ENCODE measurements around the gene SPTBN5. TPM values are rescaled to one million over a fixed set of nuclear protein-coding genes. Genes with fewer than 3 reads are reported as not detected.

The SPTBN5 gene
- total and polyA plus RNA-seq, 10 of the 15 experiments (the other 5 are each of a cell fraction or from before 2014, with no cell fraction given), result under 0.01 to 0.18 (median 0.04) TPM; not detected in 4

- no peaks in the 10 kb centered on the region; a peak in 1 of 4 replicates for H3K27me3 ChIP-seq (replicated peaks in 1 of 2; ENCODE audit: control insufficient read depth in 2 of 2, insufficient read depth in 2 of 2, low read length in 1 of 2)
- H3K4me2 ChIP-seq (ENCODE audit: control insufficient read depth, insufficient read depth), result no peak overlapping the region
- no peaks in the 10 kb centered on the region for H3K4me1 ChIP-seq (ENCODE audit: control insufficient read depth, insufficient read depth, low read length)
- no peak overlapping the region for H3K27ac ChIP-seq (ENCODE audit: control insufficient read depth, insufficient read depth)
- BruUV-seq (replicated peaks), result no TSS peak
- SMC1A ChIA-PET (ENCODE audit: uncharacterized antibody, unreplicated experiment), result no interaction called here
- WGBS (ENCODE audit: insufficient coverage, insufficient replicate concordance, low lambda C conversion rate, missing lambda C conversion rate), result 49% methylated on average over 30 of the region's 30 CpGs
- no peak overlapping the region for H3K4me3 ChIP-seq
- CTCF ChIA-PET, result interaction anchor here (0.8 kb wide), 1 partner anchor 49 kb away, joined by 3 read pairs; no protein-coding TSS in a partner anchor
- H4K20me1 ChIP-seq (ENCODE audit: control insufficient read depth, insufficient read depth), result no peaks in the 10 kb centered on the region
- no peak for DNase-seq (ENCODE audit: low read depth, low spot score)
- no peaks in the 10 kb centered on the region for H3K79me2 ChIP-seq (ENCODE audit: control insufficient read depth, insufficient read depth, low read length)
- TF ChIP-seq SREBF2 (IDR thresholded peaks at IDR 0.05; ENCODE audit: low read length) (no peak), RAD51 (IDR thresholded peaks at IDR 0.05) (no peak), SKIL (IDR thresholded peaks at IDR 0.05; ENCODE audit: low read depth, poor library complexity, severe bottlenecking) (no peak), IRF4 (IDR thresholded peaks at IDR 0.05; ENCODE audit: low read depth, low read length) (no peak), HCFC1 (IDR thresholded peaks at IDR 0.05; ENCODE audit: low read length) (no peak), EED (IDR thresholded peaks at IDR 0.05; ENCODE audit: low read depth) (no peak)
- intact Hi-C loops (cut with micrococcal nuclease; ENCODE audit: unreplicated experiment) (no loop called here), in situ Hi-C loops (cut with MboI) (no loop called here)
- RAD21 ChIA-PET (ENCODE audit: unreplicated experiment), result no interaction called here
- no peaks in the 10 kb centered on the region for H3K9me3 ChIP-seq (replicated peaks; ENCODE audit: control insufficient read depth, insufficient read depth, low read length)
- no peak overlapping the region for H3K9ac ChIP-seq (ENCODE audit: control insufficient read depth, insufficient read depth, low read length)
- no peak for ATAC-seq
- FAIRE-seq, result no peak
- POLR2A ChIA-PET, result no interaction called here
- no peaks in the 10 kb centered on the region for H3K36me3 ChIP-seq (ENCODE audit: control insufficient read depth in 2 of 2, insufficient read depth in 2 of 2, low read length in 1 of 2)
- H2AFZ ChIP-seq (ENCODE audit: control insufficient read depth, low read depth, low read length), result no peak overlapping the region
Observed at GRCh38 chr15:41855261-41855961, 38.4 kb downstream of the SPTBN5 start.

All from GM12878 (cell line).